Thyroid gland (tissue), 4 donors: Measurements from ENCODE around the gene SETD1B.

Experiments
- CTCF ChIP-seq, 6 experiments: fragments of 200-600 bp in 3 of 6; fragments of 450-650 bp in 3 of 6; sonication (generic) in 3 of 6; IDR thresholded peaks; one replicate each; pipeline ENCODE4 v1.5.1; 2016 to 2019; ENCODE audit warnings: antibody characterized with exemption in 6 of 6, mild to moderate bottlenecking in 2 of 6, inconsistent platforms in 1 of 6, moderate library complexity in 1 of 6
- POLR2A ChIP-seq, 2 donors: fragments of 450-650 bp; IDR thresholded peaks; one replicate each; pipeline ENCODE4 v1.6.1; 2017; ENCODE audit warnings: antibody characterized with exemption in 2 of 2, mild to moderate bottlenecking in 2 of 2, moderate library complexity in 1 of 2

DNA sequence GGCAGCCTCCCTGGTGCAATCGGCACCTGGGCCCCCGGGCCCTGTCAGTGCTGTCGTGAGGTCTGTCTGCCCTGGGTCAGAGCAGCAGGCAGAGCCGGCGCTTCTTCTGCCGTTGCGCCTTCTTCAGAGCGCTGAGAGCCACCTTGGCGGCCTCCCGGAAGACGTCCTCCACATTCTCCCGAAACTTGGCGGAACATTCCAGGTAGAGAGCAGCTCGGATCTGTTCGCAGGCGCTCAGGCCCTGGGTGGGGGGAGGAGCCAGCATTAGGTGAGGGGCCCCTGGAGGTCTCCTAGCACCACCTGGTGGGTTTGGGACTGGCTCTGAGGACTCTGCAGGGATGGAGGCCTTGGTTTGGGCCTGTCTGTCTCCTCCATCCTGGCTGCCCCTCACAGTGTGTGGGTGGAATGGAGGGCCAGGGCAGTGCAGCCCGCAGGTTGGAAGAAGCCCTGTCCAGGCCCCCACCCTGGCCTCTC, 24.4 kb upstream of the SETD1B start:
- no peak for TF ChIP-seq POLR2A (IDR thresholded peaks at IDR 0.05)
- TF ChIP-seq CTCF (IDR thresholded peaks at IDR 0.05): no peak
